HEK293 (cell line): ENCODE data around the gene HYAL3.

Experiments
- SP2 ChIP-seq: fragments of 450-650 bp; formaldehyde crosslinking; IDR thresholded peaks from 2 replicates; pipeline ENCODE4 v1.5.1; 2016; ENCODE audit warnings: missing biosample characterization, missing genetic modification characterization
- WT1 ChIP-seq: fragments of 450-650 bp; formaldehyde crosslinking; IDR thresholded peaks from 2 replicates; pipeline ENCODE4 v1.5.1; 2016; ENCODE audit warnings: missing biosample characterization, missing genetic modification characterization
- ZBTB8A ChIP-seq: fragments of 450-650 bp; formaldehyde crosslinking; IDR thresholded peaks from 2 replicates; pipeline ENCODE4 v1.5.1; 2016; ENCODE audit warnings: missing biosample characterization, missing genetic modification characterization
- ZNF274 ChIP-seq, 2 experiments: fragments of 200-500 bp in 1 of 2; fragments of 450-650 bp in 1 of 2; sonication (Bioruptor generic) in 1 of 2; formaldehyde crosslinking in 1 of 2; IDR thresholded peaks; 2 replicates each; pipeline versions ENCODE4 v1.5.1 to v1.6.1; 2014 to 2016; ENCODE audit warnings: borderline replicate concordance in 1 of 2, inconsistent platforms in 1 of 2, low read length in 1 of 2, missing biosample characterization in 1 of 2, missing genetic modification characterization in 1 of 2
- TF ChIP-seq, protein P1 (sequence below): fragments of 450-650 bp; formaldehyde crosslinking; IDR thresholded peaks from 2 replicates; pipeline ENCODE4 v1.5.1; 2016; ENCODE audit warnings: missing biosample characterization, missing genetic modification characterization
- TF ChIP-seq, protein P2 (sequence below): fragments of 450-650 bp; formaldehyde crosslinking; IDR thresholded peaks from 2 replicates; pipeline ENCODE4 v1.5.1; 2016; ENCODE audit warnings: missing biosample characterization, missing genetic modification characterization

DNA sequence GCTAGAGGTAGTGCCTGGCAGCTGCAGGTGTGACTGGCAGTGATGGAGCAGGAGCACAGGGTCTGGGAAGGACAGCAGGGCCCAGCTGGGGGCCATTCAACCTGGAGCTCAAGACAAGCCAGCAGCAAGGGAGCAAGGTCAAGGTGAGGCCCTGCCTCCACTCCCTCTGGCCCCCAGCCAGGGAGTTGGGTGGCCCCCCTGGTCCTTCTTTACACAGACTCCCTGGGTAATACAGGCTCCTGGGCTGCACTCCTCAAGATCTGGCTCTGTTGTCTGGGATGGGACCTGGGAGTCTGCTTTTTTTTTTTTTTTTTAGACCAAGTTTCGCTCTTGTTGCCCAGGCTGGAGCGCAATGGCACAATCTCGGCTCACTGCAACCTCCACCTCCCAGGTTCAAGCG is 48.7 kb downstream of the HYAL3 start:
- no peak for TF ChIP-seq SP2
- TF ChIP-seq ZBTB8A (tag by site-specific recombination) = no peak
- no peak for TF ChIP-seq ZNF274 (IDR thresholded peaks at IDR 0.05; ENCODE audit: low read length)
- no peak for TF ChIP-seq ZNF274 (tag by site-specific recombination; IDR thresholded peaks at IDR 0.05; ENCODE audit: borderline replicate concordance)
- TF ChIP-seq, protein P1, sequence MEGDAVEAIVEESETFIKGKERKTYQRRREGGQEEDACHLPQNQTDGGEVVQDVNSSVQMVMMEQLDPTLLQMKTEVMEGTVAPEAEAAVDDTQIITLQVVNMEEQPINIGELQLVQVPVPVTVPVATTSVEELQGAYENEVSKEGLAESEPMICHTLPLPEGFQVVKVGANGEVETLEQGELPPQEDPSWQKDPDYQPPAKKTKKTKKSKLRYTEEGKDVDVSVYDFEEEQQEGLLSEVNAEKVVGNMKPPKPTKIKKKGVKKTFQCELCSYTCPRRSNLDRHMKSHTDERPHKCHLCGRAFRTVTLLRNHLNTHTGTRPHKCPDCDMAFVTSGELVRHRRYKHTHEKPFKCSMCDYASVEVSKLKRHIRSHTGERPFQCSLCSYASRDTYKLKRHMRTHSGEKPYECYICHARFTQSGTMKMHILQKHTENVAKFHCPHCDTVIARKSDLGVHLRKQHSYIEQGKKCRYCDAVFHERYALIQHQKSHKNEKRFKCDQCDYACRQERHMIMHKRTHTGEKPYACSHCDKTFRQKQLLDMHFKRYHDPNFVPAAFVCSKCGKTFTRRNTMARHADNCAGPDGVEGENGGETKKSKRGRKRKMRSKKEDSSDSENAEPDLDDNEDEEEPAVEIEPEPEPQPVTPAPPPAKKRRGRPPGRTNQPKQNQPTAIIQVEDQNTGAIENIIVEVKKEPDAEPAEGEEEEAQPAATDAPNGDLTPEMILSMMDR (tag by site-specific recombination) = no peak
- TF ChIP-seq, protein P2, sequence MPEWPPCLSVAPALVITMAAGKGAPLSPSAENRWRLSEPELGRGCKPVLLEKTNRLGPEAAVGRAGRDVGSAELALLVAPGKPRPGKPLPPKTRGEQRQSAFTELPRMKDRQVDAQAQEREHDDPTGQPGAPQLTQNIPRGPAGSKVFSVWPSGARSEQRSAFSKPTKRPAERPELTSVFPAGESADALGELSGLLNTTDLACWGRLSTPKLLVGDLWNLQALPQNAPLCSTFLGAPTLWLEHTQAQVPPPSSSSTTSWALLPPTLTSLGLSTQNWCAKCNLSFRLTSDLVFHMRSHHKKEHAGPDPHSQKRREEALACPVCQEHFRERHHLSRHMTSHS (tag by site-specific recombination) = no peak
- no peak for TF ChIP-seq WT1
